H1 (cell line): ENCODE measurements around the gene STAG1. TPM values are rescaled to one million over a fixed set of nuclear protein-coding genes. Genes with fewer than 3 reads are reported as not detected.

Experiments
- CTCF ChIA-PET: fragments of 300-600 bp; sonication (Branson Sonifier 250); formaldehyde crosslinking; loops from one replicate; lab custom pipeline; 2021; ENCODE audit not compliant: partially characterized antibody; lab: Charles Lee
- POLR2A ChIA-PET: fragments of 300-600 bp; sonication (Branson Sonifier 250); formaldehyde crosslinking; loops from one replicate; lab custom pipeline; 2021; ENCODE audit warnings: inconsistent platforms; ENCODE audit not compliant: partially characterized antibody; lab: Charles Lee
- DNase-seq, 2 experiments: peaks; one replicate each; pipeline versions ENCODE4 v3.0.0 to v3.0.0-alpha.2; 2010 to 2022; ENCODE audit warnings: low spot score in 2 of 2, low read depth in 1 of 2, mixed read lengths in 1 of 2
- FAIRE-seq: peaks from 2 replicates; lab custom pipeline; 2011; peaks lifted over from hg19 to GRCh38; lab: Jason Lieb, UNC
- H2AFZ ChIP-seq: 2 replicates; pipeline ENCODE4 v1.8.1; 2012; ENCODE audit warnings: low read length, inconsistent platforms
- H2AK5ac ChIP-seq: 2 replicates; pipeline ENCODE4 v1.6.1; 2013; ENCODE audit warnings: low read depth, low read length
- H2BK120ac ChIP-seq: replicated peaks from 2 replicates; pipeline ENCODE3; 2013; ENCODE audit warnings: low read depth, low read length, inconsistent platforms
- H2BK12ac ChIP-seq: 2 replicates; pipeline ENCODE4 v1.6.1; 2013; ENCODE audit warnings: low read depth, low read length
- H2BK15ac ChIP-seq: 2 replicates; pipeline ENCODE4 v1.6.1; 2013; ENCODE audit warnings: low read length
- H2BK20ac ChIP-seq: 2 replicates; pipeline ENCODE4 v1.6.1; 2013; ENCODE audit warnings: low read length
- H2BK5ac ChIP-seq: 2 replicates; pipeline ENCODE4 v1.6.1; 2013; ENCODE audit warnings: low read depth, low read length
- H3K14ac ChIP-seq: 2 replicates; pipeline ENCODE4 v1.6.1; 2013; ENCODE audit warnings: inconsistent platforms; ENCODE audit not compliant: insufficient read length
- H3K18ac ChIP-seq: 2 replicates; pipeline ENCODE4 v1.6.1; 2013; ENCODE audit warnings: low read length; ENCODE audit errors: extremely low read depth
- H3K23ac ChIP-seq: 2 replicates; pipeline ENCODE4 v1.6.1; 2013; ENCODE audit warnings: inconsistent platforms; ENCODE audit not compliant: insufficient read length
- H3K23me2 ChIP-seq: 2 replicates; pipeline ENCODE4 v1.6.1; 2013; ENCODE audit warnings: low read depth, low read length
- H3K27ac ChIP-seq: 2 replicates; pipeline ENCODE4 v1.6.1; 2011; ENCODE audit warnings: low read depth, low read length, inconsistent platforms
- H3K27me3 ChIP-seq, 4 experiments: replicated peaks in 1 of 4; 1 replicate in 1 of 4; 2 replicates in 3 of 4; pipeline versions ENCODE4 v1.6.1 to v1.8.1; 2011 to 2013; ENCODE audit warnings: low read length in 3 of 4, mild to moderate bottlenecking in 3 of 4, inconsistent platforms in 2 of 4, mixed read lengths in 2 of 4, moderate library complexity in 1 of 4; ENCODE audit not compliant: control insufficient read depth in 3 of 4, insufficient read depth in 3 of 4; ENCODE audit errors: extremely low read depth in 1 of 4
- H3K36me3 ChIP-seq, 4 experiments: 2 replicates each; pipeline versions ENCODE4 v1.6.1 to v1.8.1; 2011 to 2013; ENCODE audit warnings: mild to moderate bottlenecking in 4 of 4, low read length in 3 of 4, moderate library complexity in 2 of 4, control low read depth in 1 of 4, inconsistent platforms in 1 of 4; ENCODE audit not compliant: insufficient read depth in 4 of 4, control insufficient read depth in 2 of 4
- H3K4ac ChIP-seq: replicated peaks from 2 replicates; pipeline ENCODE3; 2013; ENCODE audit warnings: low read length, low read depth, mixed read lengths, inconsistent platforms; ENCODE audit not compliant: insufficient read length
- H3K4me1 ChIP-seq, 4 experiments: replicated peaks in 1 of 4; 1 replicate in 1 of 4; 2 replicates in 3 of 4; pipeline versions ENCODE4 v1.6.1 to v1.8.1; 2011 to 2013; ENCODE audit warnings: low read length in 3 of 4, inconsistent platforms in 2 of 4, mixed read lengths in 1 of 4; ENCODE audit not compliant: insufficient read depth in 4 of 4, control insufficient read depth in 3 of 4
- H3K4me2 ChIP-seq, 2 experiments: 2 replicates each; pipeline versions ENCODE4 v1.6.1 to v1.8.1; 2011 to 2013; ENCODE audit warnings: low read depth in 2 of 2, low read length in 2 of 2, control low read depth in 1 of 2, inconsistent platforms in 1 of 2, mild to moderate bottlenecking in 1 of 2; ENCODE audit not compliant: insufficient read depth in 1 of 2
- H3K4me3 ChIP-seq, 4 experiments: fragments of 200-600, 300-600 bp in 1 of 4; sonication (generic), shearing (Covaris generic), sonication (Bioruptor Twin) in 1 of 4; 2 replicates each; pipeline versions ENCODE4 v1.5.1 to v1.8.1; 2011 to 2016; ENCODE audit warnings: low read length in 4 of 4, low read depth in 3 of 4, control low read depth in 2 of 4, inconsistent platforms in 2 of 4, mild to moderate bottlenecking in 2 of 4, mixed read lengths in 1 of 4, moderate library complexity in 1 of 4; ENCODE audit not compliant: insufficient read depth in 2 of 4; ENCODE audit errors: extremely low read depth in 1 of 4
- H3K56ac ChIP-seq: replicated peaks from 2 replicates; pipeline ENCODE3; 2013; ENCODE audit warnings: low read depth, mild to moderate bottlenecking, mixed read lengths, low read length, inconsistent platforms; ENCODE audit not compliant: insufficient read length
- H3K79me1 ChIP-seq: 2 replicates; pipeline ENCODE4 v1.6.1; 2013; ENCODE audit warnings: low read depth, low read length, control low read depth
- H3K79me2 ChIP-seq, 2 experiments: 2 replicates each; pipeline versions ENCODE4 v1.6.1 to v1.8.1; 2012 to 2013; ENCODE audit warnings: low read length in 2 of 2, mild to moderate bottlenecking in 2 of 2, inconsistent platforms in 1 of 2; ENCODE audit not compliant: insufficient read depth in 2 of 2, control insufficient read depth in 1 of 2
- H3K9ac ChIP-seq, 4 experiments: replicated peaks in 1 of 4; 1 replicate in 1 of 4; 2 replicates in 3 of 4; pipeline versions ENCODE4 v1.6.1 to v1.8.1; 2011 to 2013; ENCODE audit warnings: low read depth in 3 of 4, low read length in 3 of 4, control low read depth in 2 of 4, mild to moderate bottlenecking in 2 of 4, moderate library complexity in 2 of 4, inconsistent platforms in 1 of 4; ENCODE audit errors: extremely low read depth in 1 of 4
- H3K9me3 ChIP-seq, 2 experiments: 2 replicates each; pipeline versions ENCODE4 v1.6.1 to v1.8.1; 2012 to 2013; ENCODE audit warnings: mild to moderate bottlenecking in 2 of 2, moderate library complexity in 2 of 2, control low read depth in 1 of 2, inconsistent platforms in 1 of 2, low read depth in 1 of 2, low read length in 1 of 2, mixed read lengths in 1 of 2; ENCODE audit not compliant: insufficient read depth in 2 of 2
- H4K20me1 ChIP-seq, 2 experiments: replicated peaks in 1 of 2; 2 replicates each; pipeline versions ENCODE3 to v1.8.1; 2011 to 2013; ENCODE audit warnings: inconsistent platforms in 2 of 2, low read length in 2 of 2, mild to moderate bottlenecking in 1 of 2; ENCODE audit not compliant: insufficient read depth in 2 of 2, control insufficient read depth in 1 of 2
- H4K5ac ChIP-seq: 2 replicates; pipeline ENCODE4 v1.6.1; 2013; ENCODE audit warnings: low read length, low read depth, mixed read lengths, inconsistent platforms; ENCODE audit not compliant: insufficient read length
- H4K8ac ChIP-seq: 2 replicates; pipeline ENCODE4 v1.8.0; 2013; ENCODE audit warnings: mild to moderate bottlenecking, moderate library complexity, low read length, inconsistent platforms; ENCODE audit not compliant: insufficient read depth; ENCODE audit errors: extremely low read depth
- H4K91ac ChIP-seq: replicated peaks from 2 replicates; pipeline ENCODE3; 2013; ENCODE audit warnings: low read length, mixed read lengths, inconsistent platforms; ENCODE audit not compliant: insufficient read length
- BRCA1 ChIP-seq: IDR thresholded peaks from 2 replicates; pipeline ENCODE4 v1.6.1; 2012; ENCODE audit warnings: low read depth, low read length, improper control_type of control experiment
- CBX5 ChIP-seq: fragments of 300-800, 300-1000 bp; sonication (generic); IDR thresholded peaks from 2 replicates; pipeline ENCODE4 v1.7.1; 2016; ENCODE audit warnings: antibody characterized with exemption, low read length, low read depth
- CBX8 ChIP-seq: fragments of 300-800, 300-1000 bp; sonication (generic); IDR thresholded peaks from 2 replicates; pipeline ENCODE4 v1.7.1; 2016; ENCODE audit warnings: low read depth, low read length, borderline replicate concordance
- EZH2 ChIP-seq: fragments of 200-600 bp; sonication (generic); IDR thresholded peaks from 2 replicates; pipeline ENCODE4 v1.7.1; 2012; ENCODE audit warnings: low read depth, mild to moderate bottlenecking, moderate library complexity, low read length, inconsistent platforms; ENCODE audit not compliant: severe bottlenecking
- FOSL1 ChIP-seq: IDR thresholded peaks from 2 replicates; pipeline ENCODE4 v1.6.1; 2011; ENCODE audit warnings: mild to moderate bottlenecking, low read depth, low read length, moderate library complexity; ENCODE audit not compliant: insufficient read depth
- GTF2F1 ChIP-seq: IDR thresholded peaks from 2 replicates; pipeline ENCODE4 v1.6.1; 2012; ENCODE audit warnings: low read depth, low read length, improper control_type of control experiment, borderline replicate concordance
- KDM1A ChIP-seq: fragments of 200-600, 300-600 bp; sonication (generic); IDR thresholded peaks from 2 replicates; pipeline ENCODE4 v1.7.1; 2016; ENCODE audit warnings: mild to moderate bottlenecking, low read length, borderline replicate concordance
- KDM4A ChIP-seq: IDR thresholded peaks from one replicate; pipeline ENCODE4 v1.7.1; 2012; ENCODE audit warnings: low read depth, mild to moderate bottlenecking, moderate library complexity, low read length, inconsistent platforms; ENCODE audit not compliant: severe bottlenecking
- NANOG ChIP-seq: IDR thresholded peaks from 2 replicates; pipeline ENCODE4 v1.6.1; 2011; ENCODE audit warnings: low read length, low read depth, mild to moderate bottlenecking, inconsistent platforms; ENCODE audit not compliant: insufficient read depth, poor library complexity, severe bottlenecking
- NRF1 ChIP-seq: IDR thresholded peaks from 2 replicates; pipeline ENCODE4 v1.6.1; 2011; ENCODE audit warnings: mild to moderate bottlenecking, low read depth, low read length, improper control_type of control experiment
- ZNF274 ChIP-seq: IDR thresholded peaks from 2 replicates; pipeline ENCODE4 v1.7.0; 2012; ENCODE audit warnings: low read length, borderline replicate concordance; ENCODE audit errors: extremely low read depth
- WGBS, 2 experiments: shearing (Covaris generic) in 1 of 2; methylation state at CpG; one replicate each; pipeline versions ENCODE4 v1.1.6 to v1.1.7; 2013 to 2015; ENCODE audit warnings: low lambda C conversion rate in 2 of 2, mixed read lengths in 2 of 2, inconsistent platforms in 1 of 2, low coverage in 1 of 2, missing lambda C conversion rate in 1 of 2; ENCODE audit not compliant: insufficient replicate concordance in 2 of 2, insufficient coverage in 1 of 2, insufficient read length in 1 of 2; ENCODE audit errors: extremely low coverage in 1 of 2, missing lambda C conversion rate in 1 of 2; 5-methylcytosine and 5-hydroxymethylcytosine counted together
- polyA plus RNA-seq, 7 experiments: library from polyadenylated mRNA; depleted of rRNA in 3 of 7; stranded (reverse) in 5 of 7; unstranded in 2 of 7; fragments of >200 nt in 5 of 7; fragments of 200-250 nt in 2 of 7; gene quantifications; 1 replicate in 5 of 7; 2 replicates in 1 of 7; 4 replicates in 1 of 7; pipeline versions ENCODE4 v1.2.1 to v1.2.3, GENCODE V29; 2011 to 2013; ENCODE audit warnings: missing spikeins in 2 of 7, mixed read lengths in 2 of 7
- total RNA-seq: library from RNA; stranded (reverse); fragmentation: NEBNext Ultra II Directional; extraction: Animal tissue kit (Norgen Biotek cat#: 25700); gene quantifications from 2 replicates; pipeline ENCODE4 v1.2.1, GENCODE V29; 2021
- TF ChIP-seq, protein P1 (sequence below): IDR thresholded peaks from 2 replicates; pipeline ENCODE4 v1.6.1; 2012; ENCODE audit warnings: inconsistent platforms
- TF ChIP-seq, protein P2 (sequence below): IDR thresholded peaks from 2 replicates; pipeline ENCODE4 v1.6.1; 2011; ENCODE audit warnings: low read depth, mild to moderate bottlenecking, low read length; ENCODE audit not compliant: insufficient read depth

STAG1 gene
- total and polyA plus RNA-seq, 2 of the 8 experiments (the other 6 are each of a cell fraction or from before 2014, with no cell fraction given), result 4.6 to 23.4 TPM

DNA sequence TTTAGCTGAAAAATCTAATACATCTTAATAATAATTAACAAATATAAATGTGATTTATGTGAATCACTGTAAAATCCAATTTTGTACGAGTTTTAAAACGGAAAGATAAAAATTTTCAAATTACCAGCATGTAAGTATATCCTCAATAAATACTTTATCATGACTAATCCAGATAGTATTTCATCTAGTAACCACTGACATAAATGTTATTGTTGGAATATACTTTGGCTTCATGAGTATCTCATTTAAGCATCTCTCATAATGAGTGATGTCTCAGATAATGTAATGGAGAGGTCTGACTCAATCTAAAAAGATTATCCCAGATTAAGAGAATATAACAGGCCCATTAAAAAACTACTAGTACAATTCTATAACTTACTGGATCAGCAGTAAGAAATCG lies 216.3 kb downstream of the STAG1 start:
- Histone ChIP-seq H3K4me2 (no peak overlapping the region), H3K14ac (no peak overlapping the region), H3K27me3 (no peaks in the 10 kb centered on the region), H3K4me1 (no peaks in the 10 kb centered on the region), H2AK5ac (no peak overlapping the region), H2BK12ac (no peak overlapping the region), H3K23me2 (no peaks in the 10 kb centered on the region), H2BK5ac (no peak overlapping the region), H4K20me1 (no peaks in the 10 kb centered on the region), H3K23ac (no peak overlapping the region), H2BK15ac (no peak overlapping the region), H4K91ac (no peak overlapping the region), H3K9ac (no peak overlapping the region), H4K5ac (no peak overlapping the region), H2BK20ac (no peak overlapping the region), H3K56ac (no peak overlapping the region), H3K27ac (no peak overlapping the region), H2BK120ac (no peak overlapping the region), H3K79me1 (no peaks in the 10 kb centered on the region), H3K9me3 (no peaks in the 10 kb centered on the region), H3K18ac (no peak overlapping the region), H2AFZ (no peak overlapping the region), H3K4me3 (no peak overlapping the region), H3K79me2 (no peaks in the 10 kb centered on the region), H3K36me3 (no peaks in the 10 kb centered on the region), H4K8ac (no peak overlapping the region), H3K4ac (no peak overlapping the region)
- no peak for DNase-seq
- FAIRE-seq, result no peak
- ChIA-PET POLR2A (no interaction called here), CTCF (no interaction called here)
- 83% methylated on average over 3 of the region's 3 CpGs; no CpG with 5 or more reads in 1 of the 2 experiments for WGBS, 2 experiments
- TF ChIP-seq NANOG (no peak), EZH2 (no peak), CBX8 (no peak), ZNF274 (no peak), BRCA1 (no peak), CBX5 (no peak), KDM4A (no peak), GTF2F1 (no peak), KDM1A (no peak), NRF1 (no peak), FOSL1 (no peak)
- TF ChIP-seq, protein P1, sequence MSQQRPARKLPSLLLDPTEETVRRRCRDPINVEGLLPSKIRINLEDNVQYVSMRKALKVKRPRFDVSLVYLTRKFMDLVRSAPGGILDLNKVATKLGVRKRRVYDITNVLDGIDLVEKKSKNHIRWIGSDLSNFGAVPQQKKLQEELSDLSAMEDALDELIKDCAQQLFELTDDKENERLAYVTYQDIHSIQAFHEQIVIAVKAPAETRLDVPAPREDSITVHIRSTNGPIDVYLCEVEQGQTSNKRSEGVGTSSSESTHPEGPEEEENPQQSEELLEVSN, result no peak
- TF ChIP-seq, protein P2, sequence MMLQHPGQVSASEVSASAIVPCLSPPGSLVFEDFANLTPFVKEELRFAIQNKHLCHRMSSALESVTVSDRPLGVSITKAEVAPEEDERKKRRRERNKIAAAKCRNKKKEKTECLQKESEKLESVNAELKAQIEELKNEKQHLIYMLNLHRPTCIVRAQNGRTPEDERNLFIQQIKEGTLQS, result no peak
